Ovary (tissue), 3 donors: ENCODE data around the gene CAPN13.

ENCODE experiments used
- CTCF ChIP-seq, 3 donors: fragments of 450-650 bp in 2 of 3; fragments of 200-600 bp in 1 of 3; IDR thresholded peaks; one replicate each; pipeline versions ENCODE4 v1.5.1 to v1.8.0; 2016 to 2022; ENCODE audit warnings: antibody characterized with exemption in 3 of 3, mild to moderate bottlenecking in 1 of 3
- EP300 ChIP-seq: sonication (generic); formaldehyde crosslinking; IDR thresholded peaks from one replicate; pipeline ENCODE4 v1.6.1; 2017; ENCODE audit warnings: antibody characterized with exemption
- POLR2A ChIP-seq: fragments of 450-650 bp; IDR thresholded peaks from one replicate; pipeline ENCODE4 v1.6.1; 2017; ENCODE audit warnings: antibody characterized with exemption, mild to moderate bottlenecking, moderate library complexity
- donor health status: DM: no; HTN: no; CAD: no.

- no peak for TF ChIP-seq POLR2A
- no peak for TF ChIP-seq CTCF (IDR thresholded peaks at IDR 0.05)
- TF ChIP-seq EP300: no peak
These were observed 19.2 kb upstream of the CAPN13 start for GRCh38 chr2:30826481-30826880.
